Measurements from ENCODE around the gene MORN1.

MORN1 gene

DNA sequence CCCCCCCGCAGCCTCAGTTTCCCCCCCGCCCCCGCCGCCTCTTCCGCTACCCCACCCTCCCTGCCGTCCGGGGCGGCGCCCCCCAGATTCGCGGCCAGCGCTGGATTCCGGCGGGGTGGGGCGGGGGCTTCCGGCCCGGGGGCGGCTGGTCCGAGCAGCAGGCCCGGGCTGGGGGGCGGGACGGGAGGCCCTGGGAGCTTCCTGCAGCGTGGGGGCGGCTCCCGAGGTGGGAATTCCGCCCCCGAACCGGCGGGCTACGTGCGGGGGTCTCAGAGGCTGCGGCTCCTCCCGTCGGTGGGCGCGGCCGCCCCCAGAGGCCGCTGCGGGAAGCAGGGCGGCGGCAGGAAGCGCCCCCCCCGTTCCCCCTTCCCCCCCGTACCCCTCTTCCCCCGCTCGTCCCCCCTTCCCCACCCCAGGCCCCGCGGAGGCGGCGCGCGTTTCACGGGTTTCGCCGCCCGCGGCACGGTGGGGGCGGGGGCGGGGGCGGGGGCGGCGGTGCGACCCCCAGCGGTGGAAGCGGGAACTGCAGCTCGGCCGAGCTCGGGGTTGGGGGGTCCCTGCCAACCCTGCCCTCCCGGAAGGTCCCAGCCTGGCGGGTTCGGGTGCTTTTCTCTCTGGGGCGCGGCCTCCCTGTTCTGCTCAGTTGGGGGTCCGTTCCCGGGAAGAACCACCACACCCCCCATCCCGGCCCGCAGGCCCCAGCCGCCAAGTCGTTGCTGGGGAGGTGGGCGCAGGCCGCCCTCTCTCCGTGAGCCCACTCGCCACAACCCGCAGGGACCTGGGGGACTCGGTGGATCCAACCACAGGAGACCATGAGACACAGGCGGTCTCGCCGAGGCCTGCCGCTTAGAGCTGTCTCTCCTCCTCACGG lies 76.3 kb downstream of the MORN1 start:
- no peaks in the 10 kb centered on the region for H3K9me3 Mint-ChIP-seq
- H3K27ac Mint-ChIP-seq: peak overlapping the region; percentile 36
- H3K4me1 Mint-ChIP-seq (ENCODE audit: low read depth): peaks cover 5% of the 10 kb centered on the region
- H3K36me3 Mint-ChIP-seq (ENCODE audit: low read depth): no peaks in the 10 kb centered on the region
- peak; percentile 37 for DNase-seq (ENCODE audit: low spot score)
- no peaks in the 10 kb centered on the region for H3K27me3 Mint-ChIP-seq (ENCODE audit: low read depth)
- H3K4me3 Mint-ChIP-seq: peak overlapping the region; percentile 59

DNA sequence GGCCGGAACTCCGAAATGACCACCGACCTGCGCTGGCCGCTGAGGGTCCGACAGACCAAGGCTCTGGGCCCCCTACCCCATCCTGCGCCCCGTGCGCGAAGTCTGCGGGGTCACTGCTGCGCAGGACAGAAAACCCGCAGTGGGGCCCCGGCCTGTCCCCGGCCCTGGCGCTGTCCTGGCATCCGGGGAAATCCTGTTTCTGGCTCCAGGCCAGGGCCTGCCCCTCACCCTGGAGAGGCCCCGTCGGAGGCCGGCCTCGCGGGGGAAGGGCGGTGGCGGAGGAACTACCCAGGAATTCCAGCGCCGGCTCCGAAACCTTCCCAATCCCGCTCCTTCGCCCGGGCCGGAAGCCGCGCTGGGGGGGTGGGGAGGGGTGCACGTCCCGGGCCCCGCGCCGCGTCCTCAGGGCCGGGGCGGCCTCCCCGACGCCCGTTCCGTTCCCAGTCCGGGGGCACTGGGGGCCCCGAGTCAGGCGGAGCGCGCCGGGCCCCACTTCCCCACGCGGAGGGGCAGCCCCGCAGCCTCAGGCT lies 77.0 kb downstream of the MORN1 start:
- Mint-ChIP-seq H3K4me3 (no peak overlapping the region), H3K9me3 (no peaks in the 10 kb centered on the region), H3K27me3 (ENCODE audit: low read depth) (no peaks in the 10 kb centered on the region), H3K27ac (no peak overlapping the region), H3K36me3 (ENCODE audit: low read depth) (no peaks in the 10 kb centered on the region), H3K4me1 (ENCODE audit: low read depth) (peaks cover 5% of the 10 kb centered on the region)
- DNase-seq (ENCODE audit: low spot score): no peak

DNA sequence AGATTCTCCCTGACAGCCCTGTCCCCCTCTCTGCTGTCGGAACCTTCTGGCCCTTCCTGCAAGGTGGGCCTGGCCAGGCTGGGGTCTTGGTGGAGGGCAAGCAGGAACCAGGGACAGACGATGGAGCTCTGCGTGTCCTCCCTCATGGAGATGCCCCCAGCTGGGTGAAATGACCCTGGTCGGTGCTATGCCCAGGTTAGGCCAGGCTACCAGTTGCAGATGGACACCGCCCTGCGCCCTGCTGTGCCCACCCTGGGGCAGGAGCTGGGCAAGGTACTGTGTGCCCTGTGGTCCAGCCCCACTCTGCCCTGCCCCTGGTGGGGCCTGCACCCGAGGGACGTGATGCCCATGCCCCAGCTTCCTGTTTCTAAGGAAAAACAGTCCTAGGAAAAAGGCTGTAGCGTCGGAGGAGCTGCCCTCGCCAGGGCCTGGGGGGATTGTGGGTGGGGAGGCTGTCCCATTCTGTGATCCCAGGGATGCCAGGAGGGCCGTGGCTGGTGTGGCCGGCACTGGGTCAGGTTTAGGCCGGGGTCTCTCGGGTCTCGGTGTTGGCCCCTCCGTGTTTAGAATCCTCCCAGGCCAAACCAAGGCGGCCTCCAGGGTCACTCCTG lies 77.6 kb downstream of the MORN1 start:
- Mint-ChIP-seq H3K27me3 (ENCODE audit: low read depth) (no peaks in the 10 kb centered on the region), H3K4me3 (peak overlapping the region; percentile 40), H3K9me3 (no peaks in the 10 kb centered on the region), H3K4me1 (ENCODE audit: low read depth) (peaks cover 5% of the 10 kb centered on the region), H3K27ac (peak overlapping the region; percentile 20), H3K36me3 (ENCODE audit: low read depth) (no peaks in the 10 kb centered on the region)
- DNase-seq (ENCODE audit: low spot score): no peak

DNA sequence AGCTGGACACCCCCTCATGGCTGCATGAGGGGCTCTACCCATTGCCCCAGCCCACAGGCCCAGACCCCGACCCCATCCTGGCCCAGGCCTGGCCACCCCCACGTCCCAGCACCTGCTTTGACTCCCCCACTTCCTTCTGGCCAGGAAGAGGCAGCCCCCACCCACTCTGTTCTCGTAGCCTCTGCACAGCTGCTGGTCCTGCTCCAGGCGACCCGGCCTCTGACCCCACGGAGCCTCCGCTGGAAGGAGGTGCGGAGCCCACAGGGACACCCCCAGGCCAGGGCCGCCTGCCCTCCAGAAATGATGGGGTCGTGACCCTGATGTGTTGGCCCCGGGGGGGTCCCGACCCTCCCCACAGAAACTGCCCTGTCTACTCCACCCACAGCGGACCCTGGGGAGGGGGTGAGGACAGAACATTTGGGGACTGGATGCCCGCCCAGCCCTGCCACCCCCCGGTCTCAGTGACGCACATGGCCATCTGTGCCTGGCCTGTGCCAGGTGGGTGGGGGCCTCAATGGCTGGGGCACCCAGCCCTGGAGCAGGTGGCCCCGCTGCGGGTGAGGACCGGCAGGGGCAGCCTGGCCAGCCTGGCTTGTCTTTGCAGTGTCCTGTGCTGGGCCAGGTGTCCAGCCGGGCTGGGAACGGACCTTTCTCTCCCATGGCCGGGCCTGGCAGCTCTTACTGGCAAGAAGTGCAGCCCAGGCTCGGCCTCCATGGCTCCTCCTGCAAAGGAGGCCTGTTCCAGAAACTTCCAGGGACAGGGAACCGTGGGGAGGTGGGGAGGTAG lies 78.6 kb downstream of the MORN1 start:
- Mint-ChIP-seq H3K27me3 (ENCODE audit: low read depth) (no peaks in the 10 kb centered on the region), H3K4me3 (no peak overlapping the region), H3K9me3 (no peaks in the 10 kb centered on the region), H3K27ac (peak overlapping the region; percentile 26), H3K4me1 (ENCODE audit: low read depth) (peaks cover 5% of the 10 kb centered on the region), H3K36me3 (ENCODE audit: low read depth) (peaks cover 5% of the 10 kb centered on the region)
- no peak for DNase-seq (ENCODE audit: low spot score)

DNA sequence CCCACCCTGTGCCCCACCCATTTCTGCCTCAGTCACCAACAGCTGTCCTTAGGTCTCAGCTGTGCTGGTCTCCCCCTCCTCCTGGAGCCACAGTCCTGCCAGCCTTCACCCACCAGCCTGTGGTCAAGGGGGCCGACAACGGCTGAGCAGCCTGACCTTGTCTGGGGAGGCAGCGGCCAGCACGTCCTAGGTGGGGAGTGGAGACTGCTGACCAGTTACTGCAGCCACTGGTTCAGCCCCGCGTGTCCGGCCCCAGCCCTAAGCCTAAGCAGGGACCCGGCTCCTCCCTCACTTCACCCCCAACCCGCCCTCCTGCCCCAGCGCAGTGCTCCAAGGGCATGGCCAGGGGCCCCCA lies 79.2 kb downstream of the MORN1 start:
- DNase-seq (ENCODE audit: low spot score): no peak
- no peaks in the 10 kb centered on the region for H3K9me3 Mint-ChIP-seq
- peak overlapping the region; percentile 69 for H3K27ac Mint-ChIP-seq
- H3K36me3 Mint-ChIP-seq (ENCODE audit: low read depth): peaks cover 9% of the 10 kb centered on the region
- H3K27me3 Mint-ChIP-seq (ENCODE audit: low read depth): no peaks in the 10 kb centered on the region
- peak overlapping the region; percentile 21 for H3K4me3 Mint-ChIP-seq
- peaks cover 5% of the 10 kb centered on the region for H3K4me1 Mint-ChIP-seq (ENCODE audit: low read depth)

DNA sequence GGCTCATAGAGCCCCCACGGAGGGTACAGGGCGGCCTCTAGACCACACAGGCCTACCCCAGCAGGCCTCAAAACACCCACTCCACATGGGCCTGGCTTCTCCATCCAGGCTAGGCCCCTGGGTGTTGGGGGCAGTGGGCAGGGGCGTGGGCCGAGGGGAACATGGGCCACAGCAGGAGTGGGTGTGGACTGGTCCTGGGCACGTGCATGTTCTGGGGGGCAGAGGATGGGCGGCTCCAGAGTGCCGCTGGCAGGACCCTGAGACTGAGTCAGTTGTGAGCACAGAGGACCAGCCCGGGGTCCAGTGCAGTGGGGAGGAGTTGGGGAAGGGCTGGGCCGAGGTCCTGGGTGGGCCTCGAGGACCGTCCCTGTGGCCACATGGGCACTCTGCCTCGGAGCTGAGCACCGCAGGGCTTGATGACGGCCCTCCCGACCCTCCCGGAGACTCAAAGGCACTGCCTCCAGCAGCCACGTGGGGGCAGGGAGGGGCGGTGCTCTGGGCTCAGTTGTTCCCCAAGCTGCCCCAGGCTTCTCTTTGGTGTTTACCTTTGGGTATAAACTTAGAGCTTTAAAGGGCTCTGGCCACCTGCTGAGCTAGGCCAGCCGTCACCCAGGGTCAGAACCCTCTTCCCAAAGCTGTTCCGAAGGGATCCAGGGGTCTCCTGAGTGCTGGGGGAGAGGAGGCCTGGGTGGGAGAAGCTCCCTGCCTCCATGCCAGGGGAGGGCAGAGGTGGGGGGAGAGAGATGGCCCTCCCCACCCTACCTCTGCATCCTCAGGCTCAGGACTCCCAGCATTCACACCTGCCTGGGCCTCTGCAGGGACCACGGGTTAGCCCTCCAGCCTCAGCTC lies 79.9 kb downstream of the MORN1 start:
- H3K4me3 Mint-ChIP-seq: no peak overlapping the region
- H3K4me1 Mint-ChIP-seq (ENCODE audit: low read depth): peaks cover 3% of the 10 kb centered on the region
- no peak for DNase-seq (ENCODE audit: low spot score)
- no peaks in the 10 kb centered on the region for H3K27me3 Mint-ChIP-seq (ENCODE audit: low read depth)
- peak overlapping the region; percentile 69 for H3K27ac Mint-ChIP-seq
- H3K36me3 Mint-ChIP-seq (ENCODE audit: low read depth): peaks cover 11% of the 10 kb centered on the region
- no peaks in the 10 kb centered on the region for H3K9me3 Mint-ChIP-seq

DNA sequence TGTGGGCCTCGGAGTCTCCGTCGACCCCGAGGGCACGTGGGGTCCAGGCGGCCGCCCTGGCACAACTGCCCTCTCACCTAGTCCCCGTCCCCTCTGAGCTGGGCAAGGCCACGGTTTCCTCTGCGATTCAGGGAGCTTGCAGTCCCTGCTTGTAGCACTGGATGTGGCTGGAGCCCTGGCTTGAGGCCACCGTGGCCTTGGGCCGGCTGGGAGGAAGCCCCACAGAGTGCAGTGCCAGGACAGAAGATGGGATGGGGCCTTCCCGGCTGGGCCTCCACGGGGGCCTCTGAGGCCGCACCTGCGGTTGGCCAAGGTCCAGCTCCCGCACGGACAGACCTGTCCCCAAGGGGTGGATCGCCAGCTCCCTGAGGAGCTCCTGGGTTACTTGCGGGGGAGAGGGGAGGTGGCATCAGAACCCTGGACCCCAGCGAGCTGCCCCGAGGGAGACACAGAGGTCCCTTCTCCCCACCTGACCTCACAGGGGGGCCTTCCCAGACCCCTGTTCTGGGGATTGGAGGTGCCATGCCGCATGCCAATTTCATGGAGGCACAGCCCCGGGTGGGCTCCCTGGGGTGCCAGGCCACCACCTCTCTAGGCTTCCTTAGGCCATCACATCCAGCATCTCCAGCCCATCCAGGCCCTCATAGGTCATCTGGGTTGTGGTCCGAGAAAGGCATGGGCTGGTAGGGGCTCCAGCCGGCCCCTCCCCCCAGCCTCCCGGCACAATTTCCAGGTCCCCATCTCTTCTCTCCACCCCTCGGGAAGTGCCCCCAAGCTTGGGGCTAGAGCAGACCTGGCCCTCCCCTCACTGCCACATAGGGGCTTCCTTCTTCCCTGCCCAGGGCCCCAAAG lies 80.8 kb downstream of the MORN1 start:
- DNase-seq (ENCODE audit: low spot score): no peak

DNA sequence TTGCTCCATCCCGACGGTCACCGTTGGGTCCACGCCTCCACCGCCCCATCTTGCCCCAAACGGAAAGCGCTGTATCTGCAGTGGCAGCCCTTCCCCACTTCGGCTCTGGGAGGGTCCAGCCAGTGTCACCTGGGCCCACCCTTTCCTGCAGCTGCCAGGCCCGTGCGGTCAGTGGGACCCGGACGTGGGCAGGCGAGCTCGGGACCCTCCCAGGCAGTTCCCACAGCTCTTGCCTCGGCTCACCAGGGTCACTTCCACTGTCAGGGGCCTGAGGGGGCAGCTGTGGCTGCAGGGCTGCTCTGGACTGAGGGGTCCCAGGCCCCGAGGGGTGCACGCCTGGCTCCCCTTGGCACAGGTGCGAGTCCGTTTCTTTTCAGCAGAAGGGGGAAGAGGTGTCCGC lies 82.5 kb downstream of the MORN1 start:
- Mint-ChIP-seq H3K27ac (no peak overlapping the region), H3K4me1 (ENCODE audit: low read depth) (peaks cover 3% of the 10 kb centered on the region), H3K9me3 (no peaks in the 10 kb centered on the region), H3K27me3 (ENCODE audit: low read depth) (no peaks in the 10 kb centered on the region), H3K4me3 (no peak overlapping the region), H3K36me3 (ENCODE audit: low read depth) (peaks cover 20% of the 10 kb centered on the region)
- no peak for DNase-seq (ENCODE audit: low spot score)

More for the DNA sequence above, 80.8 kb downstream of the MORN1 start:
- H3K27ac Mint-ChIP-seq: peak overlapping the region; percentile 68
- H3K4me3 Mint-ChIP-seq: no peak overlapping the region
- H3K27me3 Mint-ChIP-seq (ENCODE audit: low read depth): no peaks in the 10 kb centered on the region
- H3K9me3 Mint-ChIP-seq: no peaks in the 10 kb centered on the region
- H3K4me1 Mint-ChIP-seq (ENCODE audit: low read depth): peaks cover 3% of the 10 kb centered on the region
- H3K36me3 Mint-ChIP-seq (ENCODE audit: low read depth): peaks cover 15% of the 10 kb centered on the region

DNA sequence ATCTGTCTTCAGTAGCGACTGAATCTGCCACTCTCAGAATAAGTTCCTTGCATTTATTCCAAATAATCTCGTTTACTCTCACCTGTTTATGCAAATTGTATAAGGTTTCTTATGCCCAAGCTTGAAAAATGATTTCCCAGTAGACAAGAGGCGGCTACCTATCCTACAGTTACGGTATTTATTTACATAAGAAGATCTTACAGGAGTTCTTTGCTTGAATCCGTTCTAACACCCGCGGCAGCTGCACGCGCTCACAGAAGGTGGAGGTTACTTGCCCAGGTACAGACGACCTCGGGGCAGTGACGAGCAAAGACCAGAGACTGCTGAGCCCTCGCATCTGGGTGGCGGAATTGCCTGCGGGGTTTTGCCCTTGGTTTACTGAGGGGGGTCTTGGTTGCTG lies 83.4 kb downstream of the MORN1 start:
- Mint-ChIP-seq H3K36me3 (ENCODE audit: low read depth) (peaks cover 27% of the 10 kb centered on the region), H3K27me3 (ENCODE audit: low read depth) (no peaks in the 10 kb centered on the region), H3K4me3 (no peak overlapping the region), H3K4me1 (ENCODE audit: low read depth) (peaks cover 3% of the 10 kb centered on the region), H3K9me3 (no peaks in the 10 kb centered on the region), H3K27ac (no peak overlapping the region)
- DNase-seq (ENCODE audit: low spot score): no peak

DNA sequence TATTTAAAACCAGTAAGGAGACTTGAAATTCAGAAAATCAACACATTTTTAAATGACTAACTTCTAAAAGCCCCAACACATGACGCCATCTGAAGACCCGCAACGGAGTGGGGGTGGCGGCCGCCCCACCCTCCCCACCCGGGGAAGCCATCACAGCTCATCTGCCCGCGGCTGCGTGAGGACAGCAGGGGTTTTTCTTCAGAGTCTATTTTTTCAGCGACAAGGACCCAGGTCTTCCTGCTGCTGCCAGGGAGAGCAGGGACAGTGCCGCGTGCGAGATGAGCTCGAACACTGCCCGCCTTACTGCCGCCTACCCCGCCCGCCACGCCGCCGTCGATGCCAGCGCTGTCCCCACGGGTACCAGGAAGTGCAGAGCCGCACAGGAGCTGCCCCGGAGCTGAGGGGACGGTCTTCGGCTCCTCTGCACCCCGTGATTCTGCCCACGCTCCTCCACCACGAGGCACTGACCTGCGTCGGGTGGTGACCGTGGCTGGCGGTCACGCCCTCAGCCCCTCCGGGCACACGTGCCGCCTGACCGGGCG lies 84.2 kb downstream of the MORN1 start:
- Mint-ChIP-seq H3K4me1 (ENCODE audit: low read depth) (peaks cover 3% of the 10 kb centered on the region), H3K9me3 (no peaks in the 10 kb centered on the region), H3K36me3 (ENCODE audit: low read depth) (peaks cover 27% of the 10 kb centered on the region), H3K4me3 (no peak overlapping the region), H3K27me3 (ENCODE audit: low read depth) (no peaks in the 10 kb centered on the region), H3K27ac (no peak overlapping the region)
- no peak for DNase-seq (ENCODE audit: low spot score)

DNA sequence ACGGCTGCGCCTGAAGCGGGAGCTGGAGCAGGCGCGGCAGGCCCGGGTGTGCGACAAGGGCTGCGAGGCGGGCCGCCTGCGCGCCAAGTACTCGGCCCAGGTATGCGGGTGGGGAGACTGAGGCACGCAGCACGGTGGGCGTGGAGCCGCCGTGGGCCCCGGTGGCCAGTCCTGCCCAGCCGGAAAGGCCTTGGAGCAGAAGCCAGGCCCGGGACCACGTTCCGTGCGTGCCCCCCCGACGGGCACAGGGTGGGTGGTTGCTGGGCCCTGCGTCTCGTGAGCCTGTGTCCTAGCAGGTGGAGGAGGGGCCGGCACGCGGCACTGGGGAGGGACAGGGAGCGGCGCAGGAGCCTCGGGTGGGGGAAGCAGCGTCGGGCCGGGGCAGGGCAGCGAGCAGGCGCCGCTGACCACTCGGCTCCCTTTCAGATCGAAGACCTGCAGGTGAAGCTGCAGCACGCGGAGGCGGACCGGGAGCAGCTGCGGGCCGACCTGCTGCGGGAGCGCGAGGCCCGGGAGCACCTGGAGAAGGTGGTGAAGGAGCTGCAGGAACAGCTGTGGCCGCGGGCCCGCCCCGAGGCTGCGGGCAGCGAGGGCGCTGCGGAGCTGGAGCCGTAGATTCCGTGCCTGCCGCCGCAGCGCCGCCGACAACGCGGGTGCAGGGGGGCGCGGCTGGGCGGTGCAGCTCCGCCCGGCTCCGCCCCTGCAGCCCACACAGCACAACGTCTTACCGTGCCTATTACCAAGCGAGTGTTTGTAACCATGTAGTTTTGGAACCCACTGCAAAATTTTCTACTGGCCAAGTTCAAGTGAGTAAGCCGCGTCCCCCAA lies 85.0 kb downstream of the MORN1 start:
- Mint-ChIP-seq H3K9me3 (no peaks in the 10 kb centered on the region), H3K27ac (no peak overlapping the region), H3K36me3 (ENCODE audit: low read depth) (peaks cover 27% of the 10 kb centered on the region), H3K4me1 (ENCODE audit: low read depth) (peaks cover 6% of the 10 kb centered on the region), H3K4me3 (no peak overlapping the region), H3K27me3 (ENCODE audit: low read depth) (no peaks in the 10 kb centered on the region)
- no peak for DNase-seq (ENCODE audit: low spot score)

Data from T-helper 2 cell treated with Interferon-gamma antibody and Interleukin-4, amounts not matched to agents 5 μg/mL and 100 μg/mL, for 36 hours (primary cell).